Gastrocnemius medialis (tissue), 4 donors: ENCODE results near the gene CSF2RB.

Experiments
- CTCF ChIP-seq, 5 experiments: fragments of 450-650 bp in 3 of 5; fragments of 200-600 bp in 2 of 5; sonication (generic) in 2 of 5; IDR thresholded peaks in 4 of 5; conservative IDR thresholded peaks in 1 of 5; 1 replicate in 4 of 5; 2 replicates in 1 of 5; pipeline ENCODE4 v1.5.1; 2016 to 2019; ENCODE audit warnings: antibody characterized with exemption in 5 of 5, mild to moderate bottlenecking in 3 of 5, moderate library complexity in 3 of 5
- POLR2A ChIP-seq, 2 donors: fragments of 450-650 bp; IDR thresholded peaks; one replicate each; pipeline ENCODE4 v1.6.1; 2017; ENCODE audit warnings: antibody characterized with exemption in 2 of 2, mild to moderate bottlenecking in 2 of 2, moderate library complexity in 2 of 2

- TF ChIP-seq POLR2A (IDR thresholded peaks at IDR 0.05), result no peak
- TF ChIP-seq CTCF (IDR thresholded peaks at IDR 0.05 in 4 of 5, conservative IDR thresholded peaks at IDR 0.05 in 1 of 5), result no peak
Observed at GRCh38 chr22:36914390-36914752, 943 bp downstream of the CSF2RB start.
